MM.1S (cell line): Measurements from ENCODE around the gene HOXB5.

Experiments used
- CTCF ChIP-seq: fragments of 300-600 bp; sonication (generic); IDR thresholded peaks from 2 replicates; pipeline ENCODE4 v1.5.1; 2016; ENCODE audit warnings: antibody characterized with exemption, low read length, mixed read lengths
- EZH2 ChIP-seq: fragments of 300-600 bp; sonication (generic); optimal IDR thresholded peaks from 2 replicates; pipeline ENCODE3; 2017; ENCODE audit warnings: low read depth, mild to moderate bottlenecking, antibody characterized with exemption, low read length, mixed read lengths
- EZH2phosphoT487 ChIP-seq: fragments of 300-600 bp; sonication (generic); IDR thresholded peaks from 2 replicates; pipeline ENCODE4 v1.6.1; 2018; ENCODE audit warnings: antibody characterized with exemption, low read length

GRCh38 chr17:48542114-48542656 lies 51.4 kb downstream of the HOXB5 start:
- TF ChIP-seq CTCF (no peak), EZH2 (no peak), EZH2phosphoT487 (no peak)
